ENCODE data around the gene TMEM259. TPM values are rescaled to one million over a fixed set of nuclear protein-coding genes. Genes with fewer than 3 reads are reported as not detected.

The TMEM259 gene
- total and polyA plus RNA-seq, 9 of the 15 experiments (the other 6 are each of a cell fraction or from before 2014, with no cell fraction given): 0.52 to 231 (median 63.6) TPM

GRCh38 chr19:960601-960938 is 60.4 kb downstream of the TMEM259 start (continued):
- TF ChIP-seq ZNF609 (CRISPR knock-in tag; IDR thresholded peaks at IDR 0.05; ENCODE audit: borderline replicate concordance): no peak
- TF ChIP-seq GATAD2A (IDR thresholded peaks at IDR 0.05): no peak
- 0 out of 2 replicates have a peak, but pooled peaks have one; percentile 49 for TF ChIP-seq STAT6 (CRISPR knock-in tag; IDR thresholded peaks at IDR 0.05)
- TF ChIP-seq MCM7 (IDR thresholded peaks at IDR 0.05): no peak
- TF ChIP-seq ZNF75A (CRISPR knock-in tag; IDR thresholded peaks at IDR 0.05): no peak
- TF ChIP-seq C11orf30 (IDR thresholded peaks at IDR 0.05; ENCODE audit: low read depth): no peak
- no peak for TF ChIP-seq MIER1 (IDR thresholded peaks at IDR 0.05; ENCODE audit: low read depth)
